GM18505 (cell line): Measurements from ENCODE around the gene WDR49.
"Not testable (repeated sequence)": the region's sequence is repeated elsewhere in the genome, so short reads cannot be mapped to it uniquely, and the experiment has no call there.

Experiments
- ATAC-seq: cut with Tn5 transposase; IDR thresholded peaks from one replicate; pipeline ENCODE4 v1.9.1; 2021; ENCODE audit not compliant: unreplicated experiment
- POLR2A ChIP-seq: IDR thresholded peaks from 4 replicates; pipeline ENCODE4 v1.6.1; 2011; ENCODE audit warnings: borderline replicate concordance; ENCODE audit not compliant: insufficient read depth, insufficient read length; ENCODE audit errors: extremely low read depth

The WDR49 gene

DNA sequence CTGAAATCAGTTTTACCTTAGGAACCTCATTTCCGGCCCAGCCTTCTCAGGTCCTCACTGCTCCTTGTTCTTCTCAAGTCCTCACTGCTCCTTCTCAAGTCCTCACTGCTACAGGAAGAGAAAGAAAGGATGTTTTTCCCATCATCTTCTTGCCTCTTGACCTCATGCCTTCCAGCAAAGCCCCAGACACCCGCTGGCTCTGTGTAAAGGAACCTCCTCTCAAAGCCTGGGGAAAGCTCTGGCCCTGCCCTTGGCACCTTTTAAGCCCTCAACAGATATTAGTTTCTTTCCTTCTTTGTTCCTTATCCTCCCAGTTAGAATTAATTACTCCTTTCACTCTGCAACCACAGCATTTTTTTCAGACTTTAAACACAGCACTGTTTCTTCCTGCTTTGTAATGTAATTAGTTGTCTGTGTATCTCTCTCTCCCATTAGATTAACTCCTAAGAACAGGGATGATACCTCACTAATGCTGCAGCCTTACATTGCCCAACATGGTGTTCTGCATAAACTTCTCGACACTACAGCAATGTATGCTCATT lies 4.0 kb upstream of the WDR49 start:
- ATAC-seq, result no peak
- TF ChIP-seq POLR2A, result no peak

DNA sequence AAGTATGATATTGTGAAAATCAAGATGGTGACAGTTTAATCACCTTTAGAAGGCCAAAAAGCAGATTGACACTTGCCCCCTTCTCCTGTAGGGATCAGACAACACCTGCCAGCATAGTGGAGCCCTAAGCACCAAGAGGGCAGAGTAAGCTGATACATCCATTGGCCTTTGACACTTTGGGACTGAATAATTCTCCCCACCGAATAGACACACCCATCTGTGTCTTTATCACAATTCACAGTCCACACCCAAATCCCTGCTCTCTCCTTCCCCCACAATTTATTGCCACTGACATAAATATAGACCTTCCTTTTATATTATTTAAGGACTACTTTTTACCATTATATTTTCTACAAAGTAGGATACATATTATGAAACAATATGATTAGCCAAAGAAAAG lies 3.1 kb upstream of the WDR49 start:
- no peak for TF ChIP-seq POLR2A
- ATAC-seq, result no peak

DNA sequence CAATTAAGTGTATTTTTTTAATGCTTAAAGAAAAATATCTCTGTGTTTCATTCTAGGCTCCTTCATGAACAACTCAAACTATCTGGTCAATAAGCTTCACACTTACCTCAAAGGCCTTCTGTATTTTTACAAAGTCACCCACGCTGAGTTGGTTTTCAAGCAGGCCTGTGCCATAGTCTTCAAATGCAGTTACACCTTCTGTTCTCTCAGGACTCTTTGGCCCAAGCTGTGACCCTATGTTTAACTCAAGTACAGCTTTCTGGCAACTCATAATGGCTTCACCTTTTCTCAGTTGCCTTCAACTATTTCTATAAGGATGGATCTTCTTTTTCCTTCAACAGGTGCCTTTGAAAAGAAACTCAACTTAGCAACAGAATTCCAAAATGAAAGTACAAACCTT lies 587 bp downstream of the WDR49 start:
- TF ChIP-seq POLR2A, result no peak
- no peak for ATAC-seq

DNA sequence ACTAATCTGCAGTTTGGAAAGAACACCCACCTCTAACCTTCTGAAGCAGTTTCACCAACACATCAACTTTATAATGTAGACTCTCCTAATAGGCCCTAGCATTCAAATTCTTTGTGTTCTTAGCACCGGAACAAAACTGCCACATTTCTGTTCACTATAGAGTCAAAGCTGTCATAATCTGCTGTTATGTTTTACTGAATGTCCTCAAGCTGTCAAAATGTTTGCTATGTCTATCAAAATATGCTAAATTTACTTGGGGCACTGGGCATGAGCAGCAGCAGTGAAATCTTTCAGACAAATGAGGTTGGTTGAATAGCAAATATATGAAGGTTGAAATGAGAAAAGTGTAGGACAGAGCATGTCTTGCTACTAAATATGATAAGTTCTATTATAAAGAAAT lies 1.9 kb downstream of the WDR49 start:
- no peak for ATAC-seq
- TF ChIP-seq POLR2A, result no peak

DNA sequence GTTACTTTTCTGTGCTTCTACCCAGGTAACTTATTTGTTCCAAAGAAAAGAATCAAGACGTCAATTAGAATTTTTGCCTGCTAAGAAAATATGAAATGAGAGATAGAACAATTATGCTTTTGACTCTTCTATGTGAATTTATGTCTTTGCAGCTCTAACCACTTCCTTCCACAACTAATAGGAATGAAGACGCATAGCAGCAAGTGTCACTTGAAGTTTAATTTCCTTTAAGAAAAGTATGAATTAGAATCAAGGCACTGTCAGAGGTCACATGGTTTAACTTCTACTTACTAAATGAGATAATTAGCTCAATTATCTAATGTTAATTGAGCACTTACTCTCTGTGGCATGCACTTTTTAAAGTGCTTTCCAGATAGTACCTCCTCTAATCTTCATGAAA lies 3.3 kb downstream of the WDR49 start:
- no peak for ATAC-seq
- no peak for TF ChIP-seq POLR2A

DNA sequence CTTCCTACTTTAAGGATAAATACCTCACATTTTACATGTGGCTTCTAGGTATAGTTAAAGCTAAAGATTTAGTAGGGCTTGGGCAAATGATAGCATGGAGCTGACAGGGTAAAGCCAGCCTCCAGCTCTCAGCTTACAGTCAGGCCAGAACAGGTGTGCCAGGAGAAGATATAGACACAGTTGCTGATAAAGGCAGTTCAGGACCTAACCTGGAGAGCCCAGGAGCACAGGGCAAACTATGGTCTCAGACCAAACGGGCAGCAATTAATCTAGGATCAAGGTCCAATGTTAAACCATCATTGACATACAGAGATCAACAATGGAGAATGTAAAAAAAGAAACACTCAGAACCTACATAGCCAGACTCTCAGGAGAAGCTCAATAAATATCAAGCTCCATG lies 4.0 kb downstream of the WDR49 start:
- no peak for ATAC-seq
- no peak for TF ChIP-seq POLR2A

DNA sequence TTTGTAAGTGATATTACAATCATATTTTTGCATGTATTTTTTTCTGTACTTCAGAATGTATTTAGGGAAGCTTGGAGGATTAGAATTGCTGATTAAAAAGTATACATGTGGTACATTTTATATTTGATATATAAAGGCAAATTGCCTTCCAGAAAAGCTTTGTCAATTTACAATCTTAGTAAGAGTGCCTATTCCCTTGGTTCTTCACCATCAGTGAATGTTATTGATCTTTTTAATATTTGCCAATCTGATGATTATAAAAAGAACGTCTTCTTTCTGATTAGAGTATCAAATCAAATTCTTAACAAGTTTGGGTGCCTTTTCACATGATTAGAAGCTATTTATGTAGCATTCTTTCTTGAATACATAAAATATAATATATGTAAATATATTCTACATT lies 9.1 kb downstream of the WDR49 start:
- TF ChIP-seq POLR2A, result no peak
- no peak for ATAC-seq

DNA sequence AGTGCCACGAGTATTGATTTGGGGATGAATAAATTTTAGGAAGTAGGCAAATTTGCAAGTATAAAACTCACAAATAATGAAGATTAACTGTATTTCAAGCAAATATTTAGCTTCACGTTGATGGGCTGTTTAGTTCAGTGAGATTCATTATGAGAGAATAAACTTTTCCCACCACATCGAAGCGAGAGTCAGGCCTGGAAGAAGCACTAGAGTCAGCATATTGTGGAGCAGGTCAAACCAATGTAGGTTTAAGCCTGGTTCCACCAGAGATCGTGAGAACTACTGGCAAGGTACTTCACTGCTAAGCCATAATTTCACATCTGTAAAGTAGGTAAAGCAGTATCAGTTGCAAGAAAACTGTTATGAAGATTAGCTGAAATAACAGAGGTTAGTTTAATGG lies 22.3 kb downstream of the WDR49 start:
- ATAC-seq, result no peak
- no peak for TF ChIP-seq POLR2A

DNA sequence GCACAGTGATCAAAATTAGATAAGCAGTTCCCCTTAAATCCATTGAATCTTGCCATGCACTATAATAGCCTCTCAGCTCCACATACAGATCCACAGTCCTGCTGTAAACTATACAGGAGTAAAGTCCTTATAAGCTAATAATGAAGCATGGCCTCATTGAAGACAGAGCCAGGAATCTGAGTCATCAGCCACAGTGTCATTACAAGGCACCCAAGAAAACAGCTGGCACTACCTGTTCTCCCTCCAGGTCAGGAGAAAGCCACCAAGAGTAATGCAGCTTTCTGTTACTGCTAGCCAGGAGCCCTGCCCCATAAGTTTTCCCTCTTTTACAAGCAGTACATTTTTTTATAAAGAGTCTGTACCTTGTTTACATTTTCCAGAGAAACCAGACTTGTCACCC lies 27.3 kb downstream of the WDR49 start:
- no peak for TF ChIP-seq POLR2A
- ATAC-seq, result no peak

DNA sequence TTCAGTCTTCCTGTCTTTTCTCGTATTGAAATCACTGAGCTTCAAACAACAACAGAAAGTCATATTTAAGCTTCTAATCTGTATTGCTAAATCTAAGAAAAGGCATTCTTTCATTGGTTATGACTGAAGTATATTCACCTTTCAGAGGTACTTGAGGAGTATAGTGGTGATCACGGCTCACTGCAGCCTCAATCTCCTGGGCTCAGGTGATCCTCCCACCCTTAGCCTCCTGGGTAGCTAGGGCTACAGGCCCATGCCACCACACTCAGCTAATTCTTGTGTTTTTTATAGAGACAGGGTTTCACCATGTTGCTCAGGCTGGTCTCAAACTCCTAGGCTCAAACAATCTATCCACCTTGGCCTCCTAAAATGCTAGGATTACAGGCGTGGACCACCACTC lies 38.7 kb downstream of the WDR49 start:
- TF ChIP-seq POLR2A, result no peak
- no peak for ATAC-seq

DNA sequence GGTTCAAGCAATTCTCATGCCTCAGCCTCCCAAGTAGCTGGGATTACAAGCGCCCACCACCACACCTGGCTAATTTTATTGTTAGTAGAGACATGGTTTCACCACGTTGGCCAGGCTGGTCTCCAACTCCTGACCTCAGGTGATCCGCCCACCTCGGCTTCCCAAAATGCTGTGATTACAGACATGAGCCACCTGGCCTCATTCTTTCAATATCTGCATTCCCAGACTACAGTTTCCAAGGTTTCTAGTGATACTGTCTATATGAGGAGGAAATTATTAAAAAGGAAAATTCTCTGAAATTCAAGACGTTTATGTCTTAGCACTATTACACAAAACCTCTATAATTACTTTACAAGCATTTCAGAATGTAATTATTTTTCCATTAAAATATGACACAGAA lies 39.5 kb downstream of the WDR49 start:
- ATAC-seq, result not testable (repeated sequence)

DNA sequence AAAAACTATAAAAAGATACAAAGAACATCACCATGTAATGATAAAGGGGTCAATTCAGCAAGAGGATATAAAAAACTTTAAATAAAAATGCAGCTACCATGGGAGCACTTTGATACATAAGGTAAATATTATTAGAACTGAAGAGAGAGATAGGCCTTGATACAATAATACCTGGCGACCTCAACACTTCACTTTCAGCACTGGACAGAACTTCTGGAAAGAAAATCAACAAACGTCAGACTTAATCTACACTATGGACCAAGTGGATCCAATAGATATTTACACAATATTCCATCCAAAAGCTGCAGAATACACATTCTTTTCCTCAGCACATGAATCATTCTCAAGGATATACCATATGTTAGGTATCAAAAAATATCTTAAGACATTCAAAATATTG lies 42.0 kb downstream of the WDR49 start:
- no peak for TF ChIP-seq POLR2A
- no peak for ATAC-seq

DNA sequence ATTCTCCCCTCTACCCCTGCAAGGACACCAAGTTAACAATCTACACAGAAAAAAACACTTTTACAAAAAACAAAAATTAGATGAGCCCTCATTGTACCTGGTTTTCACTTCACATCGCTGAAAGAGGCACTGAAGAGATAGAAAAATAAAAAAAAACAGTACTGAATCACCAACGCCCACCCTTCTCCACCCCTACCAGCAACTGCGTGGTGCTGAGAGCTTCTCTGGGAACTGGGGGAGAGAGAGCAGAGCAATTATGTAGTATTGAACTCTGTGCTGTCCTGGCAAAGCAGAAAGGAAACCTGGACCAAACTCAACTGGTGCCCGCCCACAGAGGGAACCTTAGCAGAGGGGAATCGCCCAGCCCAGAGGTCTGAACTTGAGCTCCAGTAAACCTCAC lies 44.6 kb downstream of the WDR49 start:
- ATAC-seq, result no peak
- TF ChIP-seq POLR2A, result no peak

DNA sequence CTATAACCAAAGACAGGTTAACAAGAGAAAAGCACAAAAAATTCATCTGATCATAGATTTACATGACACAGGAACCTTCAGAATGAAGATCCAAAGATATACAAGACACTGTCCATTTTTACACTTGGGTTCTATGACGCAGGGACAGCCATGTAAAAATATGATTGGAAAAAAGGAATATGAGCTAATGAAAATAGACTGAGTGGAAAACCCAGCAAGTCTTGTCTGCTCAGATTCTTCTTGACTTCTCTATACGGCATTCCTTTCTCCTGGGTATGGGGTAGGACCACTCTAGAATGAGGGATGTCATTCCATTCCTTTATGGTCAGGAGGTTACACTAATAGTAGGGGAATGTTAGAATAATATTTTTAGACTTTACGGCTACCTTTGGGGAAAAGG lies 46.9 kb downstream of the WDR49 start:
- no peak for ATAC-seq
- no peak for TF ChIP-seq POLR2A

DNA sequence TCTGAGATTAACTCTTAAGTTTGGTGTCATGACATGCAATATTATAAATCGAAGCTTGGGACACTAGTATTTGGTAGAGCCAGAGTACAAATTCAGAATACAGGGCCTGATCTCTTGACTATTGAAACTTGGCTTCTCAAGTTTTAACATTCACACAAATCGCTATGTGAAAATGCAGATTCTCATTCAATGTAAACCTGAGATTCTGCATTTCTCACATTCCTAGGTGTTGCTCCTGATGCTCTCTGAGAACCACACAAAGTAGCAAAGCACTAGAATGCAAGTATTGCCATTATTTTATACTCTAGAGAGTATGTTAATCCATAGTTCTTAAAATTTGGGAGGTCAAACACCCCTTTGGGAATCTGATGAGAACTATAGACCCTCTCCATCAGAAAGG lies 47.9 kb downstream of the WDR49 start:
- TF ChIP-seq POLR2A, result no peak
- ATAC-seq, result no peak
